GM12865 (cell line): ENCODE results near the gene CS.

Experiments used
- DNase-seq: peaks from one replicate; pipeline ENCODE4 v3.0.0; 2010; ENCODE audit warnings: low read depth
- H3K4me3 ChIP-seq: 2 replicates; pipeline ENCODE4 v1.5.1; 2011; ENCODE audit warnings: mild to moderate bottlenecking, low read depth, low read length, control low read depth
- CTCF ChIP-seq: IDR thresholded peaks from 2 replicates; pipeline ENCODE4 v1.5.1; 2011; ENCODE audit warnings: low read length, control low read depth, low read depth, inconsistent platforms; ENCODE audit not compliant: insufficient read depth; ENCODE audit errors: missing control alignments

The CS gene

GRCh38 chr12:56261503-56262232 lies 38.5 kb downstream of the CS start:
- TF ChIP-seq CTCF, result no peak
- no peak for DNase-seq
- no peak overlapping the region for H3K4me3 ChIP-seq

GRCh38 chr12:56260921-56261320 lies 39.2 kb downstream of the CS start:
- DNase-seq, result no peak
- no peak overlapping the region for H3K4me3 ChIP-seq
- TF ChIP-seq CTCF, result no peak

- no peak overlapping the region for H3K4me3 ChIP-seq
- TF ChIP-seq CTCF, result no peak
- no peak for DNase-seq
Observed at GRCh38 chr12:56260380-56260779, 39.8 kb downstream of the CS start.

- peak overlapping the region; percentile 78 for H3K4me3 ChIP-seq
- TF ChIP-seq CTCF, result no peak
- DNase-seq, result no peak
Observed at GRCh38 chr12:56258820-56259183, 41.3 kb downstream of the CS start.

GRCh38 chr12:56258068-56258819 lies 41.9 kb downstream of the CS start, which contains the start of gene ANKRD52:
ANKRD52 (minus strand) TSS chr12:56258384; CDS start chr12:56258269, 115 bp downstream.
- peak; percentile 72 for TF ChIP-seq CTCF
- DNase-seq, result peak; percentile 85
- H3K4me3 ChIP-seq, result peak within 1 kb of the TSS; percentile 78

GRCh38 chr12:56257491-56258067 lies 42.6 kb downstream of the CS start:
- no peak for TF ChIP-seq CTCF
- H3K4me3 ChIP-seq, result peak overlapping the region; percentile 78
- no peak for DNase-seq

- no peak for TF ChIP-seq CTCF
- no peak for DNase-seq
- peak overlapping the region; percentile 78 for H3K4me3 ChIP-seq
Observed at GRCh38 chr12:56257071-56257470, 43.1 kb downstream of the CS start.
